PC-3 (cell line): ENCODE results near the gene PRICKLE2.

Source experiments
- EZH2 ChIP-seq: fragments of 300-600 bp; sonication (generic); IDR thresholded peaks from one replicate; pipeline ENCODE4 v1.6.1; 2017; ENCODE audit warnings: antibody characterized with exemption, mild to moderate bottlenecking, low read length; ENCODE audit not compliant: unreplicated experiment
- TF ChIP-seq, protein P1 (sequence below): fragments of 300-600 bp; sonication (generic); conservative IDR thresholded peaks from 2 replicates; pipeline ENCODE4 v1.5.1; 2017; ENCODE audit warnings: antibody characterized with exemption, low read depth, mild to moderate bottlenecking, low read length

DNA sequence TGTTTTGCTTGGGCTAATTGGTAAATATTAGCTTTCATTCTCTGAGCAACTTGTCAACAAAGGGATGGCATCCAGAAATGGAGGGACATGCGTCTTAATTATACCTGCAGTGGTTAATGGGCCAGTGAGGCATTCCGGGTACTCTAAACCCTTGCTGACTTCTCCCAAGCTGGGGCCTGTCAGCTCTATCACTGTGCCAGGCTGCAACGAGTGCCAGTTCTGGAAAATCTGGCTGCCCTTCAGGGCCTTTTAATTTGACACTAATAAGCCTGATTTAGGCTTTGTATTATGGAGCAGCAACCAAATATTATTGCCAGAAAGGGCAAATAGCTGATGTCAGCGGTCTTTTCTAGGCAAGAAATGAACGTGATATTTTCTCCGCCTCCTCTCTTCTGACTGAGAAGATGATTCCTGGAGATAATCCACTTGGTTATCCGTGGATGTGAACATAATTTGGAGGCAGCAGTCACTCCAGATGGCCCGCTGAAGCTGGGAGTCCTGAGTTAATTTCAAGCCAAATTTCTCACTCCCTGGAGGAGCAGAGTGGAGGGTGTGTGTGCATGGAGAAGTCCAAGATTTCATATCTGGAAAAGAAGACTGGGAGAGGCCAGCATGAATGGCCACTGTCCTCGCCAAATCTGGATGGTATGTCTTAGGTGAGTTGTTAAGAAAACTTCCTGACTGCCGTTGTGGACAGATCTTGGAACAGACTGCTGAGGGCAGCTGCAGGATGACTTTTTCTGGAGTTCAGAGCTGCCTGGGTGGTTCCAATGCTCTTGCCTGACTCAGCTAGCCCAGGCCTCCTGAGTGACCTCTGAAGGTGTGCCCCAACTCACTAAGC, 157.5 kb downstream of the PRICKLE2 start:
- TF ChIP-seq, protein P1, sequence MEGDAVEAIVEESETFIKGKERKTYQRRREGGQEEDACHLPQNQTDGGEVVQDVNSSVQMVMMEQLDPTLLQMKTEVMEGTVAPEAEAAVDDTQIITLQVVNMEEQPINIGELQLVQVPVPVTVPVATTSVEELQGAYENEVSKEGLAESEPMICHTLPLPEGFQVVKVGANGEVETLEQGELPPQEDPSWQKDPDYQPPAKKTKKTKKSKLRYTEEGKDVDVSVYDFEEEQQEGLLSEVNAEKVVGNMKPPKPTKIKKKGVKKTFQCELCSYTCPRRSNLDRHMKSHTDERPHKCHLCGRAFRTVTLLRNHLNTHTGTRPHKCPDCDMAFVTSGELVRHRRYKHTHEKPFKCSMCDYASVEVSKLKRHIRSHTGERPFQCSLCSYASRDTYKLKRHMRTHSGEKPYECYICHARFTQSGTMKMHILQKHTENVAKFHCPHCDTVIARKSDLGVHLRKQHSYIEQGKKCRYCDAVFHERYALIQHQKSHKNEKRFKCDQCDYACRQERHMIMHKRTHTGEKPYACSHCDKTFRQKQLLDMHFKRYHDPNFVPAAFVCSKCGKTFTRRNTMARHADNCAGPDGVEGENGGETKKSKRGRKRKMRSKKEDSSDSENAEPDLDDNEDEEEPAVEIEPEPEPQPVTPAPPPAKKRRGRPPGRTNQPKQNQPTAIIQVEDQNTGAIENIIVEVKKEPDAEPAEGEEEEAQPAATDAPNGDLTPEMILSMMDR = no peak
- TF ChIP-seq EZH2 = no peak
